GM21825 (cell line): ENCODE measurements around the gene RMRP.
"Not testable (repeated sequence)": the region's sequence is repeated elsewhere in the genome, so short reads cannot be mapped to it uniquely, and the experiment has no call there.

Experiments
- ATAC-seq: cut with Tn5 transposase; IDR thresholded peaks from one replicate; pipeline ENCODE4 v1.9.1; 2021; ENCODE audit warnings: mild to moderate bottlenecking, moderate library complexity; ENCODE audit not compliant: unreplicated experiment

The RMRP gene

DNA sequence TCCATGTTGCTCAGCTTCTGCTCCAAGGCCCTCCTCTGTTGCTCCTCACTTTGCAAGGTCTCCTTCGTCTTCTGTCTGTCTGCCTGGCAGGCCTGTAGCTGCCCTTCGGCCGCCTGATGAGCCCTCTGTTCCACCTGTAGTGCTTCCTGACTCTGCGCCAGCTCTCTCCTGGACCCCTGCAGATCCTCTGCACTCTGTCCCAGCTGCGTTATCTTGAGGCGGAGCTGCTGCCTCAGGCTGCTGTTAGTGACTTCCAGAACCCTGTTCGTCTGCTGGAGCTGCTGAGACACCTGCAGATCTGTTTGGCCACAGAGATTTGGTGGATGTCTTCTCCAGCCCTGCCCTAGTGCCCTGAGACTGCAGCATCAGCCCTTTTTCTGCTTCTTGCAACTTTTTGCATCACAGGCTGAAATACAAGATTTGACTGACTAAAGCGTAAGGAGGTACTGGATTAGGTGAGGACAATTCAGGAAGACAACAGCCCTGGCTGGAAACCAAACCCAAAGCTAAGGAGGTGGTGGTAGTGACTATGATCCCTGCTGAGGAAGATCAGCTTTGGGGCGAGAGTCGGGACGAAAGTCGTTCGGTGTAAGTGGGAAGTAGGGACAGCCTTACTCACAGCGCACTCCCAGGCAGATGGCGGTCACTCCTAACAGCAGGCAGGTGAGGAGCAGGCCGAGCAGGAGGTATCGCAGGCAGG, 41.7 kb downstream of the RMRP start:
- ATAC-seq: no peak

DNA sequence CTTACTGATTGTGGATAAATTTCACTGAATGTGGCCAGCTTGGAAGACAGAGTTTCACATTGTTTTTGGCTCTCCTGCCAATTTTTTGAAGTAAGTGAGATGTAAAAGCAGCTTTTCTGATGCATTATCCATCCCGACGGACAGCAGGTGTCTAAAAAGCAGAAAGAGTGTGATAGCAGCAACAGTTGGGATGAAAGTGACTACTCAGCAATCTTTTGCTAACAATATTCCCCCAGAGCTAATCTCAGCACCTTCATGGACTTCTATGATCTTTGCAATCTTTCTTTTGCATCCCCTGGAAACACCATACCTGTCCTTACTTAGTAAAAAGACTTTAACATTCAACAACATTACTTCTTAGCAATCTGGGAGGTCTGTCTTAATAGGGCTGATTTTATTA, 45.0 kb downstream of the RMRP start:
- no peak for ATAC-seq

DNA sequence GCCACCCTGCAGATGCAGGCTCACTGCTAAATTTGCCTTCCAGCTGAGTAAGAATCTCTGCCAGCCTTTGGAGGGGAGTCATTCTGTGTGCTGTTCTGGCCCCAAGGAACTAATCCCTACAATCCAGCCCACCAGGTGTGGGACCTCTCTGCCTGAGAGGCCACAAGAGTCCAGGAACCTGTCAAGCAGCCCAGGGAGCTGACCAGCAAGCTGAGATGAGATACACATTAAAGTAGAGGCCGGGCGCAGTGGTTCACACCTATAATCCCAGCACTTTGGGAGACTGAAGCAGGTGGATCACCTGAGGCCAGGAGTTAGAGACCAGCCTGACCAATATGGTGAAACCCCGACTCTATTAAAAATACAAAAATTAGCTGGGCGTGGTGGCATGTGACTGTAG, 45.8 kb downstream of the RMRP start:
- ATAC-seq: not testable (repeated sequence)

DNA sequence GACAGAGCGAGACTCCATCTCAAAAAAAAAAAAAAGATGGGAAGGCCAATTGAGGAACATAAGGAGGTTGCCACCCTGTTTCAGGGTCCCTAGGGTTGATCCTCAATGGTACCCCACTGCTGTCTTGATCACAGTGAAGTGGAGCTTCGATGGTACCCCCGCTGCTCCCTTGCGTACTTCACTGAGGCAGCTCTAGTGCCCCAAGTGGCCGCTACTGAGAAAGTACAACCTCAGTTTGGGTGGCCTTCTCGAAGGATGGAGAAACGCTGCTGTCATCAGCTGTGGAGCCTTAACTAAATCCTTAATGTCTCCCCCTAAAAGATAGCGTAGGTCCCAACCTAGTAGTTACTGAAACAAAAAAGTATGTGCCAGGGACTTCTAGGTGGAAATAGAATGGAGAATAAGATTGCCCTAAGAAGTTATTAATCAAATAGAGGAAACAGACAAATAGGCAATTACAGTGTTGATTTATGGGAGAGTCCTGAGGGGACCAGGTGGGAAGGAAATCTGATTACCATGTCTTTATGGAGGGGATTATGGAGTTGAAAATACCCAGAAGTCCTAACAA, 46.5 kb downstream of the RMRP start:
- ATAC-seq: no peak

DNA sequence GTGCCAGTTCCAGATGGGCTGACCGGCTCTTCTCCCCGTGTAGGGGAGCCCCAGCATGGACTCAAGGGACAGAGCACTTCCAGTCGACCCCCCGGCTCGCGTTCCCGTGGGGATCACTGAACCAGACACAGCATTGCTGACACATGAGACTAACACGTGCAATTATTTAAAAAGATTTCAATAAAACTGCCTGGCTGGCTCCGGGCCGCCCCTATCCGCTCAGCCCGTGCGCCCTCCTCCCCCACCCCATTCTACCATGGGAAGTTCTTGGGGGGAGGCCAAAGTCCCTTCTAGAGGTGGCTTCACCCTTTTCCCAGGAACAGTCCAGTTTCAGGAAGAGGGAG, 48.0 kb downstream of the RMRP start:
- ATAC-seq: no peak

DNA sequence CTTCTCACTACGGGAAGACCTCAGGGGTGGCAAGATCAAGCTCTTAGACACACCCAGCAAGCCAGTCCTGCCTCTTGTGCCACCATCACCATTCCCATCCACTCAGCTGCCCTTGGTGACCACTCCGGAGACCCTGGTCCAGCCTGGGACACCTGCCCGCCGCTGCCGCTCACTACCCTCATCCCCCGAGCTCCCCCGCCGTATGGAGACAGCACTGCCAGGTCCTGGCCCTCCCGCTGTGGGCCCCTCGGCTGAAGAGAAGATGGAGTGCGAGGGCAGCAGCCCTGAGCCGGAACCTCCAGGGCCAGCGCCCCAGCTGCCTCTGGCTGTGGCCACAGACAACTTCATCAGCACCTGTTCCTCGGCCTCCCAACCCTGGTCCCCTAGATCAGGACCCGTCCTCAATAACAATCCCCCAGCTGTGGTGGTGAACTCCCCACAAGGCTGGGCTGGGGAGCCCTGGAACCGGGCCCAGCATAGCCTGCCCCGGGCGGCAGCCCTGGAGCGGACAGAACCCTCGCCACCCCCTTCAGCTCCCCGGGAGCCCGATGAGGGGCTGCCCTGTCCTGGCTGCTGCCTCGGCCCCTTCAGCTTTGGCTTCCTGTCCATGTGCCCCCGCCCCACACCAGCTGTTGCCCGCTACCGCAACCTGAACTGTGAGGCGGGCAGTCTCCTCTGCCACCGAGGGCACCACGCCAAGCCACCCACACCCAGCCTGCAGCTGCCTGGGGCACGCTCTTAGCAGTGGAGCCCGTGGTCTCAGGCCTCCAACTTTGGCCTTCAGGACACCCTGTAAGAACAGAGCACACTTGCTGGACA, 48.6 kb downstream of the RMRP start:
- no peak for ATAC-seq

DNA sequence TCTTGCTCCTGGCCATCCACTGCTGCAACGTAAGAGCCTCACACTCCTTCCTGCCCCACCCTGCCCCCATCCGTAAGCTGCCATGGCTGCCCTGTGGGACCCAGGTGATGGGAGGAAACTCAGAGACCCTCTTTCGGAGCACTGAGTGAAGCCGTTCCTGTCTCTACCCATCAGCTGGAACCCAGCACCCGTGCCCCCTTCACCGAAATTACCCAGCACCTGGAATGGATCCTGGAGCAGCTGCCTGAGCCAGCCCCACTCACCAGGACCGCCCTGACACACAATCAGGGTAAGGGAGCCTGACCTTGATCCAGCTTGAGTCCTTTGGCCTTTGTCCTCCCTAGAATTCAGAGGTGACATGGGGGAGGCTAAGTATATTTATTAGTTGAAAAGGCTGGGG, 49.6 kb downstream of the RMRP start:
- no peak for ATAC-seq
